HG02571 (cell line): Measurements from ENCODE around the gene C17orf113.

Experiments
- ATAC-seq: cut with Tn5 transposase; IDR thresholded peaks from one replicate; pipeline ENCODE4 v1.9.1; 2021; ENCODE audit warnings: mild to moderate bottlenecking, moderate library complexity; ENCODE audit not compliant: unreplicated experiment

Gene C17orf113

GRCh38 chr17:42050393-42051012 lies at the start of gene C17orf113:
Gene C17orf113, minus strand, starts transcription at chr17:42050601. Its CDS starts 7,225 bp downstream, at chr17:42043376.
- ATAC-seq = no peak

- ATAC-seq = no peak
Observed at GRCh38 chr17:42098730-42099399, 48.5 kb upstream of the C17orf113 start.

GRCh38 chr17:42097691-42098631 lies 47.6 kb upstream of the C17orf113 start, which contains the start of gene ZNF385C:
Gene ZNF385C, minus strand, starts transcription at chr17:42098473. Its CDS starts 35,417 bp downstream, at chr17:42063056.
- ATAC-seq = no peak

GRCh38 chr17:42096360-42097111 lies 46.1 kb upstream of the C17orf113 start:
- no peak for ATAC-seq

- no peak for ATAC-seq
Observed at GRCh38 chr17:42094375-42095069, 44.1 kb upstream of the C17orf113 start.

GRCh38 chr17:42092939-42093338 lies 42.5 kb upstream of the C17orf113 start:
- no peak for ATAC-seq

- no peak for ATAC-seq
Observed at GRCh38 chr17:42090964-42091790, 40.8 kb upstream of the C17orf113 start.

- ATAC-seq = no peak
Observed at GRCh38 chr17:42088736-42089135, 38.3 kb upstream of the C17orf113 start.

- ATAC-seq = no peak
Observed at GRCh38 chr17:42087736-42088705, 37.6 kb upstream of the C17orf113 start.

- no peak for ATAC-seq
Observed at GRCh38 chr17:42087042-42087701, 36.8 kb upstream of the C17orf113 start.

GRCh38 chr17:42081516-42082129 lies 31.2 kb upstream of the C17orf113 start:
- ATAC-seq = no peak

GRCh38 chr17:42079541-42079940 lies 29.1 kb upstream of the C17orf113 start:
- no peak for ATAC-seq

GRCh38 chr17:42078396-42079043 lies 28.1 kb upstream of the C17orf113 start:
- no peak for ATAC-seq

GRCh38 chr17:42077755-42078154 lies 27.4 kb upstream of the C17orf113 start:
- ATAC-seq = no peak

GRCh38 chr17:42076797-42077559 lies 26.6 kb upstream of the C17orf113 start:
- ATAC-seq = no peak

GRCh38 chr17:42075789-42076188 lies 25.4 kb upstream of the C17orf113 start:
- ATAC-seq = no peak
